T-helper 2 cell treated with Interferon-gamma antibody and Interleukin-4, amounts not matched to agents 5 μg/mL and 100 μg/mL, for 36 hours (primary cell): ENCODE measurements around the gene ANO10.

Experiments used
- DNase-seq: peaks from one replicate; pipeline ENCODE4 v3.0.0; 2021; ENCODE audit warnings: low spot score
- H3K27ac Mint-ChIP-seq: one replicate; pipeline ENCODE4 v1.8.0; 2021; ENCODE audit warnings: mild to moderate bottlenecking, mixed read lengths
- H3K27me3 Mint-ChIP-seq: one replicate; pipeline ENCODE4 v1.8.0; 2021; ENCODE audit warnings: low read depth, mixed read lengths
- H3K36me3 Mint-ChIP-seq: one replicate; pipeline ENCODE4 v1.8.0; 2021; ENCODE audit warnings: low read depth, mixed read lengths
- H3K4me1 Mint-ChIP-seq: one replicate; pipeline ENCODE4 v1.8.0; 2021; ENCODE audit warnings: low read depth, mixed read lengths
- H3K4me3 Mint-ChIP-seq: one replicate; pipeline ENCODE4 v1.8.0; 2022; ENCODE audit warnings: mild to moderate bottlenecking, moderate library complexity, mixed read lengths
- H3K9me3 Mint-ChIP-seq: one replicate; pipeline ENCODE4 v1.8.0; 2021; ENCODE audit warnings: mixed read lengths

ANO10 gene

DNA sequence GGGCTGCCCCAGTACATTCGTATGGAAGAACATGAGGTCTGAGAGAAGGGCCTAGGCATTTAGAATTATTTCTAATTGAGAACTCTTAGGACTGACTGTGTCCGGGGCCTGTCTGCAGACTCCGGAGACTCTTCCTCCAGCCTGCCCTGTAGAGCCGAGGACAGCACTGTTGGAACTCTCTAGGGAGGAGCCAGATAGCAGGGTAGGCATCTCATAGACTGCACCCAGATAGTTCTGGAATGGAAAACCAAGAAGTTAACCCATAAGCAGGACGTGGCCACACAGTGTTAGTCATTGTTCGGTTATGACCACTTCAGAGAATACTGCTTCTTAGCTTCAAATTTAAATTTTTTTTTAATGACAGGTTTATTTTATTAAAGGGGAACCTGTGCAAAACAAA lies 275.9 kb downstream of the ANO10 start:
- peak; percentile 29 for DNase-seq
- Mint-ChIP-seq H3K36me3 (peaks cover 88% of the 10 kb centered on the region), H3K27me3 (no peaks in the 10 kb centered on the region), H3K9me3 (peaks cover 2% of the 10 kb centered on the region), H3K4me3 (peak overlapping the region; percentile 56), H3K4me1 (peaks cover 58% of the 10 kb centered on the region), H3K27ac (peak overlapping the region; percentile 95)

DNA sequence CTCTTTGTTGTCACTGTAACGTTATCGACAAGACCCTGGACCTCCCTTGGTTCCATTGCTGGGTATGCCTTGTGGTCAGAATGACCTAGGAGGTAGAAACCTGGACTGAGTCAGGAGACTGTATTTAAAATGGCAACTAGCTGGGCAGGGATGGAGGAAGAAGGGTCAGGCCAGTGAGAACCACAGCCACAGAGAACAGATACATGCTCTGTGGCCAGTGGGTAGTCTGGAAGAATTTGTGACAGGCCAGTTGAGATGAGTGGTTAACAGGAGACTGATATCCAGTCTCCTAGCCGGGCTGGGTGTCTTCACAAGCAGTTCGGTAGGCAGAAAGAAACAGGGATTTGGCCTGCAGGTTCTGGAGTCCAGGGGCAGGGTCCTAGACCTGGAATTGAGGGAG lies 276.6 kb downstream of the ANO10 start:
- DNase-seq, result no peak
- Mint-ChIP-seq H3K27ac (peak overlapping the region; percentile 95), H3K36me3 (peaks cover 88% of the 10 kb centered on the region), H3K4me1 (peaks cover 58% of the 10 kb centered on the region), H3K9me3 (no peaks in the 10 kb centered on the region), H3K4me3 (peak overlapping the region; percentile 51), H3K27me3 (no peaks in the 10 kb centered on the region)

DNA sequence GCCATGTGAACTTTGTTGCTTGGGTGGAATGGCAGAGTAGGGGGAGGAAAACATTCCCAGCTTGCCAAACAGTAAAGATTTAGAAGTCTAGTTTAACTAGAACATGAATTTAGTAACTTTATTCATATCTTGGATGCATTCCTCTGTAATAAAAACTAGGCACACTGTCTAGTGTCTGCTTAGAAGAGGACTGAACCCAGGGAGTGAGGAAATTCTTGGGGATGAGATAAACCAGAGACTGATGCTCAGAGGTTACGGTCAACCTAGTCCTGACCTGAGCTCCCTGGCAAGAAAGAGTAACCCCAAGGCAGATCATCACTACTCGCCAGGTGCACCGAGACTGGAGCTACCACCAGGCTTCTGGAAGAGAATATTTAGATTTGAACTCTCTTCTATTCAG lies 277.3 kb downstream of the ANO10 start:
- H3K9me3 Mint-ChIP-seq, result peaks cover 5% of the 10 kb centered on the region
- H3K4me3 Mint-ChIP-seq, result peak overlapping the region; percentile 9
- DNase-seq, result no peak
- peaks cover 87% of the 10 kb centered on the region for H3K36me3 Mint-ChIP-seq
- H3K4me1 Mint-ChIP-seq, result peaks cover 58% of the 10 kb centered on the region
- peak overlapping the region; percentile 55 for H3K27ac Mint-ChIP-seq
- H3K27me3 Mint-ChIP-seq, result no peaks in the 10 kb centered on the region

DNA sequence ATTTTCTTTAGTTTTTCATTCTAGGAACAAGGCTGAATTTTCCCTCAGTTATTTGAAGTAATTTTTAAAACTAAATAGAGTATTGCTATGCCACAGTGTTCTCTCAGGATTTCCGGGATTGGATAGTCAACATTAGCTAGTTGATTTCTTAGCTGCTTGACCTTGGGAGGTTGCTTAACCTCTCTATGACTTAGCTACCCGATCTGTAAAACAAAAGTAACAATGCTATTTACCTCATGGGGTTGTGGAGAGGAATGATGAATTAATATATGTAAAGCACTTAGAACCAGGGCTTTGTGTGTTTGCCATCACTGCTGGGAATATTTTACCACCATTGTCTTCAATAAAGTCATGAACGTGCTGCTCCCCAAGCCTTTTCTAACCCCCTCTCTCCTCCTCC lies 278.0 kb downstream of the ANO10 start:
- no peak for DNase-seq
- Mint-ChIP-seq H3K4me1 (peaks cover 53% of the 10 kb centered on the region), H3K36me3 (peaks cover 87% of the 10 kb centered on the region), H3K4me3 (no peak overlapping the region), H3K9me3 (peaks cover 7% of the 10 kb centered on the region), H3K27ac (peak overlapping the region; percentile 69), H3K27me3 (no peaks in the 10 kb centered on the region)

DNA sequence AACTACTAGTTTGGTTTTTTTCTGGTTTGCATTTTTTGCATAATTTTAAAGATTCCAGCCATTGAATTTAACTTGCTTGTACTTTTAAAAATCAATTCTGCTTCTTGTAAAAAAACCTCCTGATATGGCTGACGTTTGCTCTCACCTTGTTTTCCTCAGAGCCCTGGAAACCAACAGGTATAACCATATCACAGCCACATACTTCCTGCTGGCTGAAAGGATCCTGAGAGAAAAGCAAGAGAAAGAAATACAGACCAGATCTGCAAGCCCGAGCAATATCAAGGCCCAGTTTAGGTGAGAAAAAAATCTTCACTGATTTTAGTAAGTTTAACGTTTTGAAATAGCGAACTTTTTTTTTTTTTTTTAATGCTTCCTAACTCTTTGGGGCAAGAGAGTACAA lies 278.6 kb downstream of the ANO10 start:
- H3K36me3 Mint-ChIP-seq, result peaks cover 87% of the 10 kb centered on the region
- no peak for DNase-seq
- peaks cover 13% of the 10 kb centered on the region for H3K9me3 Mint-ChIP-seq
- peak overlapping the region; percentile 26 for H3K27ac Mint-ChIP-seq
- no peak overlapping the region for H3K4me3 Mint-ChIP-seq
- H3K27me3 Mint-ChIP-seq, result no peaks in the 10 kb centered on the region
- peaks cover 48% of the 10 kb centered on the region for H3K4me1 Mint-ChIP-seq

DNA sequence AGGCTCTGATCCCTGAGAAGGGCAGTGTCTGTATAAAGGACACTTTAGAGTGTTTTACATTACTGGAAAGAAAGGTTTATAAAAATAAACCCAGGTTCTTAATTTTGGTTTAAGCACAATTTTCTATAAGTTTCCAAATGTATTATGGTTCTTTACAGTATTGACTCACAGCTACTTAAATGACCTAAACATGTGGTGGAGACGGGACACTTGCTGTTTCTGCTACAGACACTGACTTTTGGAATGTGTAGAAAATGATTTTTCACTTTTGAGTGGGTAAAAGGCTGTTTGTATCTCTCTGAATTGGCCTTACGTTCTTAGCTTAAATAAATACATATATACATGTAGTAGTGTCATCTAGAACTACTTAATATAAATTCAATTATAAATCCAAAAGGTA lies 280.0 kb downstream of the ANO10 start:
- DNase-seq, result no peak
- Mint-ChIP-seq H3K4me3 (no peak overlapping the region), H3K27me3 (no peaks in the 10 kb centered on the region), H3K27ac (no peak overlapping the region), H3K4me1 (peaks cover 39% of the 10 kb centered on the region), H3K9me3 (peaks cover 16% of the 10 kb centered on the region), H3K36me3 (peaks cover 88% of the 10 kb centered on the region)

DNA sequence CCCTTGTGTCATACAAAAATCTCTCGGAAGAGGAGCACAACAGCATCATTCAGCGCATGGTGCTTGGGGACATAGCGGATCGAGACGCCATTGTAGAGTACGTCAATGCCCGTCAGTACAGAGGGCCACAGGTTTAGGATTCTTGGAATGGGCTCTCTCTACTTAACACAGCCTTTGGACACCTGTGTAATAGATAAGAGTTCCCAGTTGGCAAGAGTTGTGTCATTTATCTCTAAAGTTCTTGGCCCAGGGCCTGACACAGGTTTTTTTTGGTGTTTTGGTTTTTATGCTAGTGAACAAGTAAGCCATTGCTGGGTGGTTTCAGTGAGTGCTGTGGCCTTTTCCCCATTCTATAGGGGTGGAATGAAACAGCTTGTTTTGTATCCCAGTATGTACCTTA lies 281.4 kb downstream of the ANO10 start:
- Mint-ChIP-seq H3K27me3 (no peaks in the 10 kb centered on the region), H3K27ac (no peak overlapping the region), H3K36me3 (peaks cover 91% of the 10 kb centered on the region), H3K9me3 (peaks cover 29% of the 10 kb centered on the region), H3K4me1 (peaks cover 27% of the 10 kb centered on the region), H3K4me3 (no peak overlapping the region)
- DNase-seq, result no peak

DNA sequence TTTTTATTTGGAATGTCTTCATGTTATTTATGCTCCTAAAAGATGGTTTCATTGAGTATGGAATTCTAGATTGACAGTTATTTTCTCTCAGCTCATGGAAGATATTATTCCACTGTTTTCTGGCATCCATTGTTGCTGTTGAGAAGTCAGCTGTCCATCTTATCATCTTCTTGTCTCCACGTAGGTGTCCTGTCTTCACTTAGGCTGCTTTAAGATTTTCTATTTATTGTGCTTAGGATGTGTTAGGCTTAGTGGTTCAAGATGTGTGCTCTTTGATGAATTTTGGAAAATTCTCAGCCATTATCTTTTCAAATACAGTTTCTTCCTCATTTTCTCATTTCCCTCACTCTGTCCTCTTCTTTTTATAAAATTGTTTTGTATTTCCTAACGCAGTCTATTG lies 283.5 kb downstream of the ANO10 start:
- H3K36me3 Mint-ChIP-seq, result peaks cover 87% of the 10 kb centered on the region
- no peak overlapping the region for H3K4me3 Mint-ChIP-seq
- no peak for DNase-seq
- H3K9me3 Mint-ChIP-seq, result peaks cover 37% of the 10 kb centered on the region
- H3K27ac Mint-ChIP-seq, result no peak overlapping the region
- H3K27me3 Mint-ChIP-seq, result no peaks in the 10 kb centered on the region
- H3K4me1 Mint-ChIP-seq, result peaks cover 9% of the 10 kb centered on the region

DNA sequence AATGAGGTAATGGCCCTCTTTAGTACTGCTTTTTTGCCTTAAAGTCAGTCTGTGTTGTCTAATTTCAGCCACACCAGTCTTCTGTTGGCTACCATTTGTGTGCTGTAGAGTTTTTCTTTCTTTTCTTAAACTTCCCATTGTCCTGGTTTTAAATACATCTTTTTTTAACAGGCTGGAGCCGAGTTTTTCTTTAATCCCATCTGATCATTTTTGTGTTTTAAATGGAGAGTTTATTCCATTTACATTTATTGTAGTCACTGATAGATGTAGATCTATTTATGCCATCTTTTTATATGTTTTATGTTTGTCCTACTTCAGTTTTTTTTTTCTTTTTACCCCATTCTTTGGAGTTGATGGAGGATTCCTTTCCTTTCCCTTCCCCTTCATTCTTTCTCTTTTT lies 286.0 kb downstream of the ANO10 start:
- H3K27me3 Mint-ChIP-seq, result no peaks in the 10 kb centered on the region
- DNase-seq, result no peak
- H3K27ac Mint-ChIP-seq, result no peak overlapping the region
- H3K9me3 Mint-ChIP-seq, result peaks cover 43% of the 10 kb centered on the region
- H3K36me3 Mint-ChIP-seq, result peaks cover 86% of the 10 kb centered on the region
- no peak overlapping the region for H3K4me3 Mint-ChIP-seq
- H3K4me1 Mint-ChIP-seq, result peaks cover 4% of the 10 kb centered on the region

DNA sequence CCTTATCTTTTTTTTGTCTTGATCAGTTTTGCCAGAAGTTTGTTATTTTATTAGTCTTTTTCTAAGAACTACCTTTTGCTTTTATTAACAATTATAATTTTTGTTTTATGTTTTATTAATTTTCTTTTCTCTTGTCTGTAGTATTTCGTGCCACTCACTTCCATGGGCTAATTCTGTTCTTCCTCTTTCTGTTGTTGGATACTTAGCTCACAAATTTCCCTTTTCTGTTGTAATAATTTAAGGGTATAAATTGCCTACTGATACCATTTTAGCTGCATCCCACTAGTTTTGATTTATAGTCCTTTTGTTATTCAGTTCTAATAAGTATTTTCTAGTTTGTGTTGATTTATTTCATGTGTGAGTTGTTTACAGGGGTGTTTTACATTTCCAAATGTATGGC lies 286.8 kb downstream of the ANO10 start:
- DNase-seq, result no peak
- H3K4me1 Mint-ChIP-seq, result peaks cover 4% of the 10 kb centered on the region
- no peaks in the 10 kb centered on the region for H3K27me3 Mint-ChIP-seq
- peaks cover 85% of the 10 kb centered on the region for H3K36me3 Mint-ChIP-seq
- H3K27ac Mint-ChIP-seq, result no peak overlapping the region
- H3K4me3 Mint-ChIP-seq, result no peak overlapping the region
- H3K9me3 Mint-ChIP-seq, result peaks cover 40% of the 10 kb centered on the region

DNA sequence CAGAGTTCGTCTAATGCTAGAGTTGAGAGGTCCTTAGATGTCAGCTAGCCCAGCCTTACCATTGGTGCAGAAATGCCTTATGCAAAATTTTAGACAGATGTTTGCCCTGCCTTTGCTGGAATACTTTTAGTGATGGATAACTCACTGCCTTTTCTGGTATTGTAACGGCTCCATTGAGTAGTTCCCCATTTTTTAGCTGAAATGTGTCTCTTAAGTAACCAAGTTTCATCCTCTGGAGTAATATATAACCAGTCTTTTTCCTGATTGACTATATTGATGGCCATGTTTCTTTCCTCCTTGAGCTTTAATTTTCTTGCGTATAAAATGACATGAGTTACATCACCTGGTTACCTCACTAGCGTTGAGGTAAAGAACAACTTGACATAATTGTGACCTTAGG lies 290.4 kb downstream of the ANO10 start:
- H3K27me3 Mint-ChIP-seq, result no peaks in the 10 kb centered on the region
- H3K27ac Mint-ChIP-seq, result no peak overlapping the region
- no peak for DNase-seq
- H3K36me3 Mint-ChIP-seq, result peaks cover 62% of the 10 kb centered on the region
- peaks cover 24% of the 10 kb centered on the region for H3K9me3 Mint-ChIP-seq
- no peak overlapping the region for H3K4me3 Mint-ChIP-seq
- peaks cover 21% of the 10 kb centered on the region for H3K4me1 Mint-ChIP-seq

DNA sequence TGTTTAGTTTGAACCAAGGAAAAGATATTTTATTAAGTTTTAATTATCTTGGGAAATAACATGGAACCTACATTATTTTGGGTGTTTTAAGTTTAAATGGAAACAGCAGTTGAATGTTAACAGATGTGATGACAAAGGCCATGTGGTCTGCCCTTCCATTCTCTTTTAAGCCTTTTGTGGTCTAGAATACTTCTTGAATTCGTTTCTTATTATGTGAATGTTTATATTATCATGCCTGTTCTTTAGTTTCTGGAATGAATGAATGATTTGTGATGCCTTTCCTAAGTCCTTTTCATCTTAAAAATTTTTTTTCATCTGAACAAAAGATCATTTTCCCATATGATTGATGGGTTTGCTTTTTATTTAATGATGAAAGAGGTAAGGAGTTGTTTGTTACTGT lies 290.8 kb downstream of the ANO10 start:
- Mint-ChIP-seq H3K4me1 (peaks cover 25% of the 10 kb centered on the region), H3K9me3 (peaks cover 20% of the 10 kb centered on the region), H3K4me3 (no peak overlapping the region), H3K27ac (no peak overlapping the region), H3K27me3 (no peaks in the 10 kb centered on the region), H3K36me3 (peaks cover 60% of the 10 kb centered on the region)
- no peak for DNase-seq

DNA sequence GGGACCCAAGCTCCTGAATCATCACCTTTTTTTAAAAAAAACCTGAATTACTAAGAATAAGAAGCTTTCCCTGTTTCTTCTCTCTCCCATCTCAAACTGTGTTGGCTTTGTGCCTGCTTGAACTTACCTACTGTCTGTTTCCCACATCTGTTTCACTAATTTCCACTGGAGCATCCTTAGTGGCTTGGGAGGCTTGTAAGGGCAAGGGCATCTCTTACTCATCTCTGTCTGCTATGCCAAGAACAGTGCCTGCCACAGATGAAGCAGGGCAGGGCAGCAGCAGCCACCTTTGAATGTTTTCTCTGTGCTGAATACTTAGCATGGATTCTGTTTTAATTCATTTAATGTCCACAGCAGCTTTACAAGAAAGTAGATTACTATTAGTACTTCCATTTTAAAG lies 293.2 kb downstream of the ANO10 start:
- H3K4me3 Mint-ChIP-seq, result no peak overlapping the region
- peaks cover 47% of the 10 kb centered on the region for H3K36me3 Mint-ChIP-seq
- H3K4me1 Mint-ChIP-seq, result peaks cover 35% of the 10 kb centered on the region
- no peak for DNase-seq
- no peak overlapping the region for H3K27ac Mint-ChIP-seq
- no peaks in the 10 kb centered on the region for H3K27me3 Mint-ChIP-seq
- peaks cover 8% of the 10 kb centered on the region for H3K9me3 Mint-ChIP-seq

DNA sequence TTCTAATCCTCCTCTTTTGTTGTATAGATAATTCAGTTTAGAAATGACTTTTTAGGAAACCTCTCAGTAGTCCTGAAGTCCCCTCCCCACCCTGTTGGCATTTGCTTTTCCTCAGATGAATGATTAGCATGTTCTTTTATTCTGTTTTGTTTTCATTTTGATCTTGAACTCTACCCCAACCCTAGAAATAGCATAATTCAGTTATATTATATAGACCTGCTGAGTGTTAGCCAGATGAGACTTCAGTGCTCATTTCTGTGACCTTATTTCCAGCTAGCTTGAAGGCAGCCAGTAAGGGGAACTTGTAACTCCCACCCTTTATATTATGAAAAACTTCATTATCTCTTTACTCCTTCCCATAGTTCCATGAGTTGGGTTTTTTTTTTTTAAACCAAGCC lies 294.2 kb downstream of the ANO10 start:
- Mint-ChIP-seq H3K27me3 (no peaks in the 10 kb centered on the region), H3K36me3 (peaks cover 47% of the 10 kb centered on the region), H3K9me3 (peaks cover 5% of the 10 kb centered on the region), H3K27ac (peak overlapping the region; percentile 7), H3K4me1 (peaks cover 37% of the 10 kb centered on the region), H3K4me3 (no peak overlapping the region)
- no peak for DNase-seq

DNA sequence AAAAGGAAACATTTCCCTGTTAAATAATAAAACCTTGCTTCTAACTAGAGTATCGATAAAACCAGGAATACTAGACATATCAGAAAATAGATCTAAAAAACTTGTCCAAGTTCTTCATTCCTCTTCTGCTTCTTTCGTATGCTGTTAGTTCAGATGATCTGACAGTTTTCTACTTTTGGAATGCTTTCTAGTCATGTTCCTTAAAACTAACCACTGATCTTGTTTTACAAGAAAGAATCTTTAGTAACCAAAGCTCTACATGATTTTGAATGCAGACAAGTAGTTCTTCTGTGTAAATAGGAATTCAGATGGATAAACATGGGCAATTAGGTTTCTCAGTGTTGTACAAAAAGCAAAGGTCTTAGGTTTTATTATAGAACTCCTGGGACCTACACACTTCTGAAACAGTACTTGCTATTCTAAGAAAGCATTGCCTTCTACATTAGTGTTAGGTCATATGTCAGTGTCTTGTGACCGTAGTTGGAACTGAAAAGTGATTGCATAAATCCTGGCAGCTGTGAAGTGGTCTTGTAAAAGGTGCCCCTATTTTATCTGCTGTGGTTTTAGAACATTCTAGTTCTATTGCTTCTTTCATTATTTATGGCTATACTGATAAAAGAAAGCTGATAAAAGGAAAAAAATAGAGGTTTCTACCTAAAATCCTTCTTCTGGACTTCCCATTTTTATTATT lies 294.8 kb downstream of the ANO10 start:
- Mint-ChIP-seq H3K4me1 (peaks cover 37% of the 10 kb centered on the region), H3K27ac (peak overlapping the region; percentile 17), H3K9me3 (peaks cover 3% of the 10 kb centered on the region), H3K4me3 (peak overlapping the region; percentile 7), H3K27me3 (no peaks in the 10 kb centered on the region), H3K36me3 (peaks cover 47% of the 10 kb centered on the region)
- DNase-seq, result no peak
